Endothelial cell of umbilical vein (primary cell): ENCODE data around the gene CCR8.

Source experiments
- POLR2AphosphoS5 ChIP-seq: IDR thresholded peaks from 2 replicates; pipeline ENCODE4 v1.6.1; 2012; ENCODE audit warnings: low read depth, mild to moderate bottlenecking, control low read depth, low read length, moderate library complexity; ENCODE audit not compliant: insufficient read depth
- TF ChIP-seq, protein P1 (sequence below), 2 donors: IDR thresholded peaks; 1 replicate in 1 of 2; 2 replicates in 1 of 2; pipeline ENCODE4 v1.5.1; 2011; ENCODE audit warnings: low read length in 2 of 2, mild to moderate bottlenecking in 2 of 2, moderate library complexity in 2 of 2, control low read depth in 1 of 2, inconsistent platforms in 1 of 2, low read depth in 1 of 2; ENCODE audit not compliant: insufficient read depth in 1 of 2; ENCODE audit errors: extremely low read depth in 1 of 2
- TF ChIP-seq, protein P2 (sequence below): IDR thresholded peaks from 2 replicates; pipeline ENCODE4 v1.6.1; 2011; ENCODE audit not compliant: insufficient read depth, insufficient read length

DNA sequence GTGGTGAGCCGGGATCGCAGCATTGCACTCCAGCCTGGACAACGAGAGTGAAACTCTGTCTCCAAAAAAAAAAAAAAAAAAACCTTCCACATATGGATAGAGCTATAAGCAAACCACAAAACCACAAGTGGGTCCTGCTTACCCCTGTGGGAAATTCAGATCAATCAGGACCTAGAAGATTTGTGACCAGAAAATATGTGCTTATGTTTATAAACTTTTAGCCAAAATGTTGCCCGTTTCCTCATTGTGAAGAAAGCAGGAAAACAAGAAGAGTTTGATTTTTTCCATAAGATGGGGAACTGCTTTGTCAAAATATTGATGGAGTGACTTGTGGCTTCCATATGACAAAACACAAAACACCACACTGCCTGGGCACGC, 50.3 kb downstream of the CCR8 start:
- TF ChIP-seq POLR2AphosphoS5 = no peak
- TF ChIP-seq, protein P1, sequence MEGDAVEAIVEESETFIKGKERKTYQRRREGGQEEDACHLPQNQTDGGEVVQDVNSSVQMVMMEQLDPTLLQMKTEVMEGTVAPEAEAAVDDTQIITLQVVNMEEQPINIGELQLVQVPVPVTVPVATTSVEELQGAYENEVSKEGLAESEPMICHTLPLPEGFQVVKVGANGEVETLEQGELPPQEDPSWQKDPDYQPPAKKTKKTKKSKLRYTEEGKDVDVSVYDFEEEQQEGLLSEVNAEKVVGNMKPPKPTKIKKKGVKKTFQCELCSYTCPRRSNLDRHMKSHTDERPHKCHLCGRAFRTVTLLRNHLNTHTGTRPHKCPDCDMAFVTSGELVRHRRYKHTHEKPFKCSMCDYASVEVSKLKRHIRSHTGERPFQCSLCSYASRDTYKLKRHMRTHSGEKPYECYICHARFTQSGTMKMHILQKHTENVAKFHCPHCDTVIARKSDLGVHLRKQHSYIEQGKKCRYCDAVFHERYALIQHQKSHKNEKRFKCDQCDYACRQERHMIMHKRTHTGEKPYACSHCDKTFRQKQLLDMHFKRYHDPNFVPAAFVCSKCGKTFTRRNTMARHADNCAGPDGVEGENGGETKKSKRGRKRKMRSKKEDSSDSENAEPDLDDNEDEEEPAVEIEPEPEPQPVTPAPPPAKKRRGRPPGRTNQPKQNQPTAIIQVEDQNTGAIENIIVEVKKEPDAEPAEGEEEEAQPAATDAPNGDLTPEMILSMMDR (IDR thresholded peaks at IDR 0.05; ENCODE audit: extremely low read depth in 1 of 2, insufficient read depth in 1 of 2, low read depth in 1 of 2, low read length in 2 of 2) = no peak
- TF ChIP-seq, protein P2, sequence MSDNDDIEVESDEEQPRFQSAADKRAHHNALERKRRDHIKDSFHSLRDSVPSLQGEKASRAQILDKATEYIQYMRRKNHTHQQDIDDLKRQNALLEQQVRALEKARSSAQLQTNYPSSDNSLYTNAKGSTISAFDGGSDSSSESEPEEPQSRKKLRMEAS = no peak
